Naive thymus-derived CD4-positive, alpha-beta T cell (primary cell): ENCODE data around the gene SORCS2. TPM values are rescaled to one million over a fixed set of nuclear protein-coding genes. Genes with fewer than 3 reads are reported as not detected.

Experiments
- ATAC-seq: fragments of 150-1000 bp; cut with Tn5 transposase; 2 replicates; pipeline ENCODE4 v1.10.0; 2021; ENCODE audit warnings: mild to moderate bottlenecking, moderate library complexity
- CTCF ChIA-PET: fragments of 350-600 bp; sonication (Branson Sonifier 250); formaldehyde crosslinking; loops from one replicate; lab custom pipeline; 2021; ENCODE audit warnings: antibody characterized with exemption; lab: Charles Lee
- POLR2A ChIA-PET: fragments of 350-600 bp; sonication (Branson Sonifier 250); formaldehyde crosslinking; loops from one replicate; lab custom pipeline; 2021; ENCODE audit warnings: antibody characterized with exemption, inconsistent platforms; lab: Charles Lee
- DNase-seq, 9 donors: peaks; one replicate each; pipeline versions ENCODE4 v3.0.0 to v3.0.0-alpha.2; 2020 to 2022; ENCODE audit warnings: mixed read lengths in 1 of 9
- H3K27ac ChIP-seq: one replicate; pipeline ENCODE4 v1.7.0; 2013; ENCODE audit warnings: mild to moderate bottlenecking, low read depth, low read length, moderate library complexity
- H3K27me3 ChIP-seq, 2 donors: one replicate each; pipeline ENCODE4 v1.7.0; 2013; ENCODE audit warnings: low read length in 2 of 2, mild to moderate bottlenecking in 2 of 2, moderate library complexity in 2 of 2; ENCODE audit not compliant: control insufficient read depth in 2 of 2, insufficient read depth in 2 of 2
- H3K36me3 ChIP-seq, 3 experiments: 1 replicate in 2 of 3; 2 replicates in 1 of 3; pipeline ENCODE4 v1.7.0; 2013; ENCODE audit warnings: low read length in 3 of 3, mild to moderate bottlenecking in 3 of 3, moderate library complexity in 1 of 3; ENCODE audit not compliant: insufficient read depth in 3 of 3, control insufficient read depth in 2 of 3
- H3K4me1 ChIP-seq, 2 donors: one replicate each; pipeline ENCODE4 v1.7.0; 2013; ENCODE audit warnings: low read length in 2 of 2, mild to moderate bottlenecking in 2 of 2, moderate library complexity in 1 of 2; ENCODE audit not compliant: control insufficient read depth in 2 of 2, insufficient read depth in 2 of 2
- H3K4me3 ChIP-seq: 2 replicates; pipeline ENCODE4 v1.7.0; 2013; ENCODE audit warnings: mild to moderate bottlenecking, low read length
- H3K9me3 ChIP-seq, 3 experiments: 1 replicate in 2 of 3; 2 replicates in 1 of 3; pipeline ENCODE4 v1.7.0; 2013; ENCODE audit warnings: low read length in 3 of 3; ENCODE audit not compliant: control insufficient read depth in 2 of 3
- H3K27ac Mint-ChIP-seq, 9 donors: one replicate each; pipeline ENCODE4 v1.8.0; 2020 to 2022; ENCODE audit warnings: mixed read lengths in 9 of 9, mild to moderate bottlenecking in 8 of 9, moderate library complexity in 5 of 9, inconsistent platforms in 2 of 9
- H3K27me3 Mint-ChIP-seq, 5 donors: one replicate each; pipeline ENCODE4 v1.8.0; 2021 to 2022; ENCODE audit warnings: mixed read lengths in 5 of 5, mild to moderate bottlenecking in 1 of 5
- H3K36me3 Mint-ChIP-seq, 5 donors: one replicate each; pipeline ENCODE4 v1.8.0; 2020 to 2022; ENCODE audit warnings: mixed read lengths in 5 of 5, mild to moderate bottlenecking in 3 of 5, inconsistent platforms in 1 of 5
- H3K4me1 Mint-ChIP-seq, 7 donors: one replicate each; pipeline ENCODE4 v1.8.0; 2020 to 2022; ENCODE audit warnings: mixed read lengths in 7 of 7, mild to moderate bottlenecking in 3 of 7, inconsistent platforms in 1 of 7
- H3K4me3 Mint-ChIP-seq, 10 donors: one replicate each; pipeline ENCODE4 v1.8.0; 2020 to 2022; ENCODE audit warnings: mild to moderate bottlenecking in 10 of 10, mixed read lengths in 10 of 10, moderate library complexity in 6 of 10, inconsistent platforms in 2 of 10
- H3K9me3 Mint-ChIP-seq, 11 donors: one replicate each; pipeline ENCODE4 v1.8.0; 2020 to 2022; ENCODE audit warnings: mixed read lengths in 11 of 11, mild to moderate bottlenecking in 4 of 11, inconsistent platforms in 1 of 11, moderate library complexity in 1 of 11
- intact Hi-C, 2 donors: fragments of 100-400 bp; cut with micrococcal nuclease; formaldehyde crosslinking; loops; one replicate each; pipeline ENCODE4 v1.15.1; 2023
- polyA plus RNA-seq, 2 donors: library from polyadenylated mRNA; unstranded; fragments of 300-500 nt; fragmentation: Illumina TruSeq; gene quantifications; one replicate each; pipeline ENCODE4 v1.2.3, GENCODE V29; 2021
- total RNA-seq, 6 experiments: library from RNA in 5 of 6; stranded (reverse) in 5 of 6; gene quantifications; 1 replicate in 5 of 6; 2 replicates in 1 of 6; pipeline ENCODE4 v1.2.3 and lab custom pipeline; 2021 to 2026

SORCS2 gene
- total and polyA plus RNA-seq, 7 experiments from 2014 or later, result 0.10 TPM; not detected in 6

DNA sequence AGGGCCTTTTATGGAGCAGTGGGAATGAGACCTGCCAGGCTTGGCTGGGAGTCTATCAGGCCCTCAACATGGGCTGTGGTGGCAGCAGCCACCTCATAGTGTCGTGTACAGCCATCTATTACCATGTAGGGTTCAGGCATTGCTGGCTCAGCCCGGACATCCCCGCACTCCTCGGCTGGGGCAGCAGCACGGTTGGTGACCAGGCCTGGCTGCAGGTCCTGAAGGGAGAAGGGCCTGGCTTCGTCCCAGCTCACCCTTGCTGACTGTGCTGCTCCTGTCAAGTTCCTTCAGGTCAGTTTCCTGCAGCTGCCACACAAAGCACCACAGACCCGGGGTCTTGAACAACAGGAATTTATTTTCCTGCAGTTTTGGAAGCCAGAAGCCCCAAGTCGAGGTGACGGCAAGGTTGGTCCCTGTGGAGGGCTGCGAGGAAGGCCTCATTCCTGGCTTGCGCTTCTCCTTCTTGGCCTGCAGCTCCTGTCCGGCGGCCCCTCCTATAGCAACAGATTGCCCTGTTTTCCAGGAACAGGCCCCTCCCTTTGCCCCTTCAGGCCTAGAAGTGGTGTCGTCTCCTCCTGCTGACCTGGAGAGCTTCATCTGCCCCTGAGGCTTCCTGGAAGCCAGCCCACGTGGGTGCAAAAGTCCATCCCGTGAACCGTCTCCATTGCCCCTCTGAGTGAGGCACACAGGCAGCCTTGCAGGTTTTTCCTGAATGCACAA lies 25.2 kb upstream of the SORCS2 start:
- ChIA-PET POLR2A (no interaction called here), CTCF (no interaction called here)
- Histone ChIP-seq H3K4me3 (no peak overlapping the region), H3K27me3 (no peaks in the 10 kb centered on the region), H3K36me3 (no peaks in the 10 kb centered on the region), H3K4me1 (no peaks in the 10 kb centered on the region), H3K9me3 (no peaks in the 10 kb centered on the region), H3K27ac (no peak overlapping the region)
- Mint-ChIP-seq H3K27me3 (peaks cover 0 to 6% (median 5%) of the 10 kb centered on the region in 5 donors), H3K4me1 (peaks cover 0 to 12% (median 5%) of the 10 kb centered on the region in 7 donors), H3K36me3 (no peaks in the 10 kb centered on the region), H3K27ac (no peak overlapping the region), H3K9me3 (no peaks in the 10 kb centered on the region), H3K4me3 (no peak overlapping the region)
- ATAC-seq, result no peak
- intact Hi-C loops, result no loop called here
- no peak for DNase-seq

DNA sequence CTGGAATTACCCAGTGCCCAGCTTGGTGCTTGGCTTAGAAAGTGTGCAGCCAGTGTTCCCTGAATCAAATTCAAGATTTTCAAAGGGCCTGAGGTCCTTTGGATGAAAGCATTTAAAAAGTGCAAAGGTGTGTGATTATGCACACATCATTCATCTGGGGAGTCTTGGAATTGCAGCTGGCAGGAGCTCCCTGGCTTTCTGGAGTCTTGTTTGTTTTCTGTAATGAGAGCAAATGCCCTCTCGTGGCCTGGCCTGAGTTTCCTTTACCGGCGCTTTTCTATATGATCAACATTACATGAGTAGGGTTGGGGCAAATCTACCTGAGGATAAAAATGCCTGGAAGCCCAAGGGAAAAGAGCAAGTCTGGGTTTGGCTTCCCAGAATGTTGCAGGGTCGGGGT lies 24.6 kb upstream of the SORCS2 start:
- H3K36me3 ChIP-seq, result no peaks in the 10 kb centered on the region
- CTCF ChIA-PET, result no interaction called here
- no peaks in the 10 kb centered on the region for H3K36me3 Mint-ChIP-seq
- intact Hi-C loops, result no loop called here
- no peak overlapping the region for H3K4me3 Mint-ChIP-seq
- H3K4me1 Mint-ChIP-seq, result peaks cover 0 to 12% (median 5%) of the 10 kb centered on the region in 7 donors
- POLR2A ChIA-PET, result no interaction called here
- no peaks in the 10 kb centered on the region for H3K9me3 ChIP-seq
- no peak overlapping the region for H3K27ac Mint-ChIP-seq
- H3K9me3 Mint-ChIP-seq, result peaks cover 0 to under 1% (median 0%) of the 10 kb centered on the region in 11 donors
- H3K27me3 Mint-ChIP-seq, result peaks cover 0 to 8% (median 6%) of the 10 kb centered on the region in 5 donors
- H3K27ac ChIP-seq, result no peak overlapping the region
- ATAC-seq (no peak), DNase-seq (no peak)
- no peak overlapping the region for H3K4me3 ChIP-seq
- no peaks in the 10 kb centered on the region for H3K27me3 ChIP-seq
- H3K4me1 ChIP-seq, result no peaks in the 10 kb centered on the region

DNA sequence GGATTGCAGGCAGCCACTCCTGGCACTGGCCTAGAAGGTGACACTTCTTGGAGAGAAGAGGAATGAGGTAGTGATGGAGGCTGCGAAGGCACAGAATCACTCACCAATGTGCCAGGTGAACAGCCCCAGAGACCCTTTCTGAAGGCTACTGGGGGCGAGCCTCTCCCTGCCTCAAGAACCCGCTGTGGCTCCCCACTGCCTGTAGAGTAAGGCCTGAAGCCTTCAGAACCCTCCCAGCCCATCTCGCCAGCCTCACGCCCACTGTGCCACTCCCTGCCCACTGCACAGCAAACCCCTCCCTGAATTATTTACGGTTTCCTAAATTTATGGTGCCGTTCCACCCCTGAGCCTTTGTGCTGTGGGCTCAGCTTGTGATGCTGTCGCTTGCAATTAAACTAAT lies 24.2 kb upstream of the SORCS2 start:
- Mint-ChIP-seq H3K9me3 (peaks cover 0 to 2% (median 0%) of the 10 kb centered on the region in 11 donors), H3K36me3 (no peaks in the 10 kb centered on the region), H3K27ac (no peak overlapping the region), H3K27me3 (peaks cover 0 to 8% (median 5%) of the 10 kb centered on the region in 5 donors), H3K4me1 (peaks cover 0 to 12% (median 5%) of the 10 kb centered on the region in 7 donors), H3K4me3 (no peak overlapping the region)
- no peaks in the 10 kb centered on the region for H3K27me3 ChIP-seq
- H3K27ac ChIP-seq, result no peak overlapping the region
- no peak for ATAC-seq
- no peak overlapping the region for H3K4me3 ChIP-seq
- ChIA-PET CTCF (no interaction called here), POLR2A (no interaction called here)
- no peaks in the 10 kb centered on the region for H3K9me3 ChIP-seq
- intact Hi-C loops, result no loop called here
- H3K4me1 ChIP-seq, result no peaks in the 10 kb centered on the region
- DNase-seq, result no peak
- H3K36me3 ChIP-seq, result no peaks in the 10 kb centered on the region

DNA sequence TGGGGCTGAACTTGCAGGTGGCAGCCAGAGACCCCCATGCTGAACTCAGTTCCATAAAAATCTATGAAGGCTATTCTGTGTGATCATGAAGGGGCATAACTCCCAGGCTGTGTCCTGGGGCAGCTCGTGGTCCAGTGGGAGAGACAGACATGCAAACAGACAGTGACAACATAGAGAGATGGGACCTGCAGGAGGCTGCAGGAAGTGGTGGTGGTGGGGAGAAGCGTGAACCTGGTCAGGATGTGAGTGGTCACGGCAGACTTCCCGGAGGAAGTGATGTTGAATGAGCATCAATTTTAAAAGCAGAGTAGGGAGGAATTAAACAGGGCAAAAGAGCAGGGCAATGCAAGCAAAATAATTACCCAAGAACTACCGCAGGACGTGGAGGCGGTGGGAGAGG lies 23.2 kb upstream of the SORCS2 start:
- no peak for DNase-seq
- Histone ChIP-seq H3K36me3 (no peaks in the 10 kb centered on the region), H3K4me3 (no peak overlapping the region), H3K9me3 (no peaks in the 10 kb centered on the region), H3K4me1 (no peaks in the 10 kb centered on the region), H3K27ac (no peak overlapping the region), H3K27me3 (no peaks in the 10 kb centered on the region)
- Mint-ChIP-seq H3K4me1 (peaks cover 0 to 12% (median 5%) of the 10 kb centered on the region in 7 donors), H3K36me3 (no peaks in the 10 kb centered on the region), H3K4me3 (peak overlapping the region in 1 of 10 donors; percentile 27), H3K9me3 (peaks cover 0 to 2% (median 0%) of the 10 kb centered on the region in 11 donors), H3K27me3 (peaks cover 0 to 10% (median 5%) of the 10 kb centered on the region in 5 donors), H3K27ac (no peak overlapping the region)
- no peak for ATAC-seq
- intact Hi-C loops, result no loop called here
- POLR2A ChIA-PET, result no interaction called here
- CTCF ChIA-PET, result no interaction called here

DNA sequence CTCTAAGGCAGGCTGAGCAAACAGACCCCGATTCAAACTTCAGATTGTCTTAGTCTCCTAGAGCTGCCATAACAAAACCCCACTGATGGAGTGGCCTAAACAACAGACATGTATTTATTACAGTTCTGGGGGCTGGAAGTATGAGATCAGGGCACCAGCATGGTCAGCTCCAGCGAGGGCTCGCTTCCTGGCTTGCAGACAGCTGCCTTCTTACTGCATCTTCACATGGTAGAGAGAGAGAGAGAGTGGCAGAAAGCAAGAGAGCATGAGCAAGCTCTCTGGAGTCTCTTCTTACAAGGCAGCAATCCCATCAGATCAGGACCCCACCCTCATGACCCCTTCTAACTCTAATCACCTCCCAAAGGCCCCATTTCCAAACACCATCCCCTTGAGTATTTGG lies 22.3 kb upstream of the SORCS2 start:
- ChIA-PET CTCF (no interaction called here), POLR2A (no interaction called here)
- Histone ChIP-seq H3K36me3 (no peaks in the 10 kb centered on the region), H3K4me1 (no peaks in the 10 kb centered on the region), H3K4me3 (no peak overlapping the region), H3K9me3 (no peaks in the 10 kb centered on the region), H3K27ac (no peak overlapping the region), H3K27me3 (no peaks in the 10 kb centered on the region)
- DNase-seq (no peak), ATAC-seq (no peak)
- H3K4me3 Mint-ChIP-seq, result no peak overlapping the region
- peaks cover 0 to 12% (median 5%) of the 10 kb centered on the region in 7 donors for H3K4me1 Mint-ChIP-seq
- H3K27me3 Mint-ChIP-seq, result peaks cover 0 to 10% (median 0%) of the 10 kb centered on the region in 5 donors
- H3K9me3 Mint-ChIP-seq, result peaks cover 0 to 2% (median 0%) of the 10 kb centered on the region in 11 donors
- H3K27ac Mint-ChIP-seq, result no peak overlapping the region
- intact Hi-C loops, result no loop called here
- no peaks in the 10 kb centered on the region for H3K36me3 Mint-ChIP-seq

DNA sequence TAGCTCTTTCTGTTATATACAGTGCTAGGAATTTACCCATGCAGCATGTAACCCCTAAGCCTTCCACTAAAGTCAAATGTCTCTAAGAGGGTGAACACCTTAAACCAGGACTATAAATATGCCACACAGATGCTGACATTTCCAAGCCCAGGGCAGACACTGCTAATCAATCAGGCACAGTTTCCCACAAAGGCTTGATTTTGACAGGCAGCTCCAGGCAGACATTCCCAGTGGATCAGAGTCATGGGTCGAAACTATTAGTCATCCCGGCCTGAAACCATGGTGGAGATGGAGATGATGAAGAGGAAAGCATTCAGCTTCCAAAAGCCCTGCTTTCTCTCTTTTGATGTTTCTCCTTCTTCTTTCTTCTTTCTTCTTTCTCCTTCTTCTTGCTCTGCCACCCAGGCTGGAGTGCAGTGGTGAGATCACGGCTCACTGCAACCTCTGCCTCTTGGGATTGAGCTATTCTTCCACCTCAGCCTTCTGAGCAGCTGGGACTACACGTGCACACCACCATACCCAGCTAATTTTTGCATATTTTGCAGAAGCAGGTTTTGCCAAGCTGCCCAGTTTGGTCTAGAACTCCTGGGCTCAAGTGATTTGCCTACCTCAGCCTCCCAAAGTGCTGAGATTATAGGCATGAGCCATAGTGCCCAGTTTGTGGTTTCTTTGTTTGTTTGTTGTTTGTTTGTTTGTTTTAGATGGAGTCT lies 21.0 kb upstream of the SORCS2 start:
- Histone ChIP-seq H3K4me3 (no peak overlapping the region), H3K27me3 (no peaks in the 10 kb centered on the region), H3K4me1 (no peaks in the 10 kb centered on the region), H3K27ac (no peak overlapping the region), H3K36me3 (no peaks in the 10 kb centered on the region), H3K9me3 (no peaks in the 10 kb centered on the region)
- Mint-ChIP-seq H3K4me3 (no peak overlapping the region), H3K27ac (no peak overlapping the region), H3K4me1 (peaks cover 0 to 12% (median 5%) of the 10 kb centered on the region in 7 donors), H3K9me3 (peaks cover 0 to 2% (median 0%) of the 10 kb centered on the region in 11 donors), H3K36me3 (no peaks in the 10 kb centered on the region), H3K27me3 (peaks cover 0 to 10% (median 0%) of the 10 kb centered on the region in 5 donors)
- intact Hi-C loops, result no loop called here
- ChIA-PET POLR2A (no interaction called here), CTCF (no interaction called here)
- DNase-seq, result no peak
- ATAC-seq, result no peak
